ENCODE measurements around the gene RAI1.
"Not testable (repeated sequence)": the region's sequence is repeated elsewhere in the genome, so short reads cannot be mapped to it uniquely, and the experiment has no call there.

Gene RAI1

DNA sequence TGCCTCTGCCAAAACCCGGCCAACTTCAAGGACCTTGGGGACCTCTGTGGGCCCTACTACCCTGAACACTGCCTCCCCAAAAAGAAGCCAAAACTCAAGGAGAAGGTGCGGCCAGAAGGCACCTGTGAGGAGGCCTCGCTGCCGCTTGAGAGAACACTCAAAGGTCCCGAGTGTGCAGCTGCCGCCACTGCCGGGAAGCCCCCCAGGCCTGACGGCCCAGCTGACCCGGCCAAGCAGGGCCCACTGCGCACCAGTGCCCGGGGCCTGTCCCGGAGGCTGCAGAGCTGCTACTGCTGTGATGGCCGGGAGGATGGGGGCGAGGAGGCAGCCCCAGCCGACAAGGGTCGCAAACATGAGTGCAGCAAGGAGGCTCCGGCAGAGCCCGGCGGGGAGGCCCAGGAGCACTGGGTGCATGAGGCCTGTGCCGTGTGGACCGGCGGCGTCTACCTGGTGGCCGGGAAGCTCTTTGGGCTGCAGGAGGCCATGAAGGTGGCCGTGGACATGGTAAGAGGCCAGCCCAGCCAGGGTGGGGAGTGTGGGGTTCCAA lies 116.8 kb downstream of the RAI1 start:
- no peak for DNase-seq (ENCODE audit: low read depth in 2 of 2)

DNA sequence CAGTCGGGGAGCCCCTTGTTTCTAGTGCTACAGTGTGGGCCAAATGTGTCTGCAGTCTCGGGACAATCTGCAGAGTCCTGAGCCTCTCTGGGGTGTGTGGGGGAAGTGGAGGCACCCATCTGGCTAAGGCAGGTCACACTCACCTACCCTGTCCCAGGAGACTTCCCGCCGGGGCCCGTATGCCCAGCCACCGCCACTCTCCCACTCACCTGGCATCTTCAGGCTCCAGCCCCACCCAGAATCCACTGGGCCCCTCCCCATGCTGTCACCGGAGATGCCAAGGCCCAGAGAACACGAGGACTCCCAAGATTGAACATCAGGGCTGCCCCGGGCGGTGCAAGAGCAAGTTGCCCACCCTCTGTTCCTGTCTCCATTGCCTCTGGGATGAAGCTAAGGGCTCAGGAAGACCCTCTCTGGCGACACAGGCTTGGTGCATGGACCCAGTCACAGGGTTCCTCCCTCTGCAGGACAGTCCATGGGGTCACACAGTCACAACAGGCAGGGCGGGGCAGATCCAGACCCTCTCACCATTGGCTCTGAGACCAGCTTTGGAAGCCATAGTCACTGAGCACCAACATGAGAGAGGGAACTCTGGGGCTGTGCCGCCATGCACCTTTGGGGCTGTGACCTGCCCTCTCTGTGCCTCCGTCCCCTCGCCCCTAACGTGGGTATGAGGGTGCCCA lies 117.5 kb downstream of the RAI1 start:
- DNase-seq (ENCODE audit: low read depth in 2 of 2) = no peak

DNA sequence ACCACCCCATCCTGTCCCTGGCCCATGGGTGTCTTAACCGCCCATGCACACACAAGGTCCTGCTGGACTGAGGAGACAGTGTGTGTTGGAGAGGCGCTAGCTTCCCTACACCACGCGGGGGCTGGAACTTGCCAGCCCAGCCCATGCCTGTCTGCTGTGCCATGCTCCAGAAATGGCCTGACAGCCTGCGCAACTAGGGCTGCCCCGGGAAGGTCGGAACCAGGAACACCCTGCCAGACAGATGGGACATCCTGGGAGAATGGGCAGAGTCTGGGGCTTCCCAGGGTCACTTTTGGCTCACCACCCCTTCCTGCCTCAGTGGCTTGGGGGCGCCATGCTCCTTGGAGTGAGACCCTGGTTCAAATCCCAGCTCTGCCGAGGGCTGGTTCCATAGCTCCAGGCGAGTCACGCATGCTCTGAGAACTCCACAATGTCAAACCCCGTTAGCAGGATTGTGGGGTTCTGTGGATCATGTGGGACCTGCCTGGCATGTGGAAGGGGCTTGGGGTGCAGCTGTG lies 119.3 kb downstream of the RAI1 start:
- DNase-seq (ENCODE audit: low read depth in 2 of 2) = no peak

DNA sequence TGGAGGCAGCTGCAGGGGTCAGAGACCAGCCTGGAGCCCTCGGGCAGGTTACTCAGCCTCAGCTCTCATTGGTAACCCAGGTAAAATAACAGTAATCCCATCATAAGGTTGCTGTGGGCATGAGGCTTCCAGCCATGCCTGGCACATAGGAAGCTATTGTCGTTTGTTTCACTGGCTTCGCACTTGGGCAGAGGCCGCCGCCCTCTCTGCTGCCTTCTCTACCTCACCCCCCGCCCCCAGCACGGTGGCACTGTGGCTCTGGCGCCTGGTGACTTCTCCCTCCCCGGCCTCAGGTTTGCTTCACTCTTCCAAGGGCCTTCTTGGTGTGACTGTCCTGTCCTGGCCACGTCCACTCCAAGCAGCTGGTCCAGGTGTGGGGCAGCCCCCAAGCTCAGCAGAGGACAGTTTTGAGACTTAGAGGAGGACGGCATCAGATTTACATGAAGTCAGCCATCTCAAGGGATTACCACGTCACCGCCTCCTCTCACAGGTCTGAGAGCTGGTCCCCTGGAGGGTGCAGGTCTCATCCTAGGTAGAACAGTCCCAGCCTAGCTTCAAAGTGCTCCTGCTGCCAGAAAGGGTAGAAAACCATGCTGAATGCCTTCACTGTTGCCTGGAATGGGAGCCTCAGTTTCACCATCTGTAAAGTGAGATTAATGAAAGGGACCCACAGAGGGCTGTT lies 120.7 kb downstream of the RAI1 start:
- no peak for DNase-seq (ENCODE audit: low read depth in 2 of 2)

DNA sequence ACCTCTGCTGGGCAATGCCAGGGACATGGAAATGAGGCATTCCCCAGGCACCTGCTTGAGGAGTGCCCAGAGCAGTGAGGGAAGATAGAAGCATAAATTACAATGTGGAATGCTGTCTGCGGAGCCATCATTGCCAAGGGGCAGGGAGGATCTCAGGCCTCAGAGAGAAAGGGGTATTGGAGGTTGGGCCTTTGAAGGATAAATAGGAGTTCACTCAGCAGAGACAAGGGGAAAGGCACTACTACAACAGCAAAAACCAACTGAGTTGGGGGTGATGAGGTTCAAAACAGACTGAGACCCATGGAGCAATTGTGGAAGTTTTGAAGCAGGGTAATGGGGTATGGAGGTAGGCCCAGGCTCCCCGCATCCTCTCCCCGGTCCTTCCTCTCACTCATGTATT lies 122.7 kb downstream of the RAI1 start:
- no peak for DNase-seq (ENCODE audit: low read depth in 2 of 2)

DNA sequence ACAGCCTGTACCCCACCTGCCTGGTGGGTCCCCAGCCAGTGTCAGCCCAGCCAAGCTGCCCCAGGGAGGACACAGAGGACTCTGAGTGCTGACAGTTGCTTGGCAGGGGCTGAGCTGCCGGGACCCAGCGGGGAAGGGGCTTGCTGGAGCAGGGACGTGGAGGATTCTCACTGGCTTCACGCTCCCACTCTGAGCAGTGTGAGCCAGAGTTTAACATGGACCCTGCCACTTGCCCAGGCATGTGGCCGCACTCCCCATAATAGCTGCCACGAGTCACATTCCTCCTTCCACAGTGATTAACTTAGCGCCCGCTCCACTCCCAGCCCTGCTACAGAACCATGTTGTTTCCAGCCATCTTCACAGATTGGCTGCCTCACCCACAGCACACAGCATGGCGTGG lies 124.3 kb downstream of the RAI1 start:
- no peak for DNase-seq (ENCODE audit: low read depth in 2 of 2)

DNA sequence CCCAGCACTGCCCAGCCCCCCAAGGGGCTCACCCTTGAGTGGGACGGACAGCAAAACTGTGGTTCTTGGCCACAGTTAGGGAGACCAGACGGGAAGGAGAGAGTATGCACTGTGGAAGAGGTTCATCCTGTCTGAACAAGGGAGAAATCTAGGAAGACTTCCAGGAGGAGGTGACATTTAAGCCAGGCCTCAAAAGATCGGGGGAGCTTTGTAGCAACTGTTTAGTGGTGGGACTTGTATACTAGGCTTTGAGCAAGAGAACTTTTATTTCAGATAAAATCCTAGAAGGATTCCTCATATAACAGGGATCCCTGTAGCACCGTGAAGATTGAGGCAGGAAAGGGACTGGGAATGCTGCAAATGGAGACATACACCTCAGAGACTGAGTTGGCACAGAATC lies 124.8 kb downstream of the RAI1 start:
- DNase-seq (ENCODE audit: low read depth in 2 of 2) = no peak

DNA sequence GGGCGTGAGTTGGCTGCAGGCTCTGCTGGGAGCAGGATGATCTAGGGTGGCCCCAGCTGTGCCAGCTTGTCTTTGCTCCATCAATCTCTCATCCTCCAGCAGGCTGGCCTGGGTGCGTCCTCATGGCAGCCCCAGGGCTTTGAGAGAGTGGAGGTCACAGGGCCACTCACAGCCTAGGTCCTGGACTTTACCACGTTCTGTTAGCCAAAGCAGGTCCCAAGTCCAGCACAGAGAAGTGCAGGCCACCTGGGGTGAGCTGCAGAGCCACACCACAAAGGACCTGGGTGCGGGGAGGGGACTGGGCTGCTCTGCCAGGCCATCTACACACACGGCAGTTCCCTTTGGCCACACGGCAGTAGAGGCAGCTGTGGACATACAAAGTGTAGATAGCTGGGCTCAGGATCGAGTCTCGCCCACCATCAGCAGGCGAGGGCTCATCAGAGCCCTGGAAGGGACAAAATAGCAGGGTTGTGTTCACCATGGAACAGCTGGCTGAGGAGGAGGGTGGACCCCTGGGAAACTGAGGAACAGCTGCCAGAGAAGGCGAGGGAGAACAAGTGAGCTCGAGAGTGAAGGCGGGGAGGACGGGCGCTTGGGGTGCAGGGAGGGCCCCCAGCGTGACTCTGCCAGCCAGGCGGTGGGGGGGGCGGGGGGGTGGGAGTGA lies 125.5 kb downstream of the RAI1 start:
- DNase-seq (ENCODE audit: low read depth in 2 of 2) = no peak

DNA sequence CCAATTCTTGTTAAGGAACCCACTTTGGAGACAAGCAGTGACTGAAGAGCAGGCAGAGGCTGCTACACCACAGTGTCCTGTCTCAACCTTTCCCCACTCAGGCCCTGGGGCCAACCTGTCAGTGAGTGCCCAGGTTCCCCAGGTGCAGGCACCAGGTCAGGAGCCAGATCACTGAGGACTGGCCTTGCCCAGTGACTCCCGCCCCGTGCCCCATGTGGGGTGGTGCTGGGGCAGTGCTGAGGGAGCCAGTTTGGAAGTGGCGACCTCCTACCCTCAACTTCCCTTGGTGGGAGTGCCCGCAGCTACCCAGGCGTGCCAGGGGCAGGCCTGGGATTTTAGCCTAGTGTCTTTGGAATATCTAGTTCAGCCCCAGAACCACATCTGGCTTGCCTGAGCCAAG lies 126.2 kb downstream of the RAI1 start:
- DNase-seq (ENCODE audit: low read depth in 2 of 2) = no peak

DNA sequence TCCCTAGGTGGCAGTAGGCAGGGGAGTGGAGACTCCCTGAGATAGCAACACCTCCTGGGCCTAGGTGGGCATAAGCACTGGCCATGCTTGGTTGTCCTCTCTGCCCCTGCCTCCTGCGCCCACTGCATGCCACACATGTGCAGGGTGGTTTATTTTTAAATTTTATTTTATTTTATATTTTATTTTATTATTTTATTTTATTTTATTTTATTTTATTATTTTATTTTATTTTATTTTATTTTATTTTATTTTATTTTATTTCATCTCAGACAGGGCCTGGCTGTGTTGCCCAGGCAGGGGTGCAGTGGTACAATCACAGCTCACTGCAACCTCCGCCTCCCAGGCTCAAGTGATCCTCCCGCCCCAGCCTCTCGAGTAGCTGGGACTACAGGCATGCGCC lies 126.9 kb downstream of the RAI1 start:
- DNase-seq (ENCODE audit: low read depth in 2 of 2) = not testable (repeated sequence)

DNA sequence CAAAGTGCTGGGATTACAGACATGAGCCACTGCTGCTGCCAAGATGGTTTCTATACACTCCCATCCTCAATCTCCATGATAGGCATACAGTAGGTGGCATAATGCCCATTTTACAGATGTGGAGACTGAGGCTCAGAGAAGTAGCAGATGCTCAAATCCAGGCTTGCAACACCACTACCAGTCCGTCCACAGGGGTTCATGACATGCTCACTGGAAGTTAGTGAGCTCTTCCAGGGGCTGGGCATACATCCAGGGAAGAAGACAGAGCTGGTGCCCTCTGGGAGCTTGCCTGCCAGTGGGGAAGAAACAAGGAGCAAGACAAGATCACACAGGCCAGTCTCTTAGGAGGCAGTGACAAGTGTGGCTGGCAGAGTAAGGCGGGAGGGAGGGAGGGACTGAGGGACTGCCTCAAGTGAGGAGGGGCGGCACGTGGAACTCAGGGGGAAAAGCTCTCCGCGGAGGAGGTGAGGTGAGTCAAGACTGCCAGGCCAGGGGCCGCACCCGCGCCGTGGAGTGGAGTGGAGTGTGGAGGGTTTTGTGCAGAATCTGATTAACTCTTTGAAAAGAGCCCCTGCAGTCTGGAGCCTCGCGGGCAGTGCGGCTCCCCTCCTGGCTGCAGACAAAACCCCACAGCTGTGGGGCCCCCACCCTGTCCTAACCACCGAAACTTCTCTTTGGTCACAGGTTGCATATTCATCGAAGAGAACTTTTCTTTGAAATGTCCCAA lies 127.6 kb downstream of the RAI1 start:
- no peak for DNase-seq (ENCODE audit: low read depth in 2 of 2)

DNA sequence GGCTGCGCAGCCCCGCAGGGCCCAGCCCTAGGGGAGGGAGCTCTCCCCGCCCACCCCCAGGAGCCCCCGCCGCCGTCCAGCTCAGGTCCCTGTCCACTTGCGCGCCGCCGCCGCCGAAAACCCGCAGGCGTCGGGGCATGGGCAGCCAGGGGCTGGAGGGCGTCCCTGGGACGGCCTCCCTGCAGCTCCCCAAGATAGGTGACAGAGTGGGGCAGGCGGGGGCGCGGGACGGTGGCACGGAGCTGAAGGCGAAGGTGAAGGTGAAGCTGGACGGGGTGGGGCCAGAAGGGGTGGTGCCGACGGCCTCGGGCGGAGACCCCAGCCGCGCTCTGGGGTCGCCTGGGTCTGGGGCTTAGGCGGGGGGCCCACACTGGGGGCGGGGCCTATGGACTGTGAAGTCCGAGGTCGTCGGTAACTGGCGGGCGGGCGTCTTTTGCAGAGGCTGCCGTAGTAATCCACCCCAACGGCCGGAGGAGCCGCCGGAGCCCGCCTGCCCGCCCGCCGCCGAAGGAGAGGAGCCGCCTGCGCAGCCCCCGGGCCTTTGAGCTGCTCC lies 128.3 kb downstream of the RAI1 start:
- DNase-seq (ENCODE audit: low read depth in 2 of 2) = no peak

DNA sequence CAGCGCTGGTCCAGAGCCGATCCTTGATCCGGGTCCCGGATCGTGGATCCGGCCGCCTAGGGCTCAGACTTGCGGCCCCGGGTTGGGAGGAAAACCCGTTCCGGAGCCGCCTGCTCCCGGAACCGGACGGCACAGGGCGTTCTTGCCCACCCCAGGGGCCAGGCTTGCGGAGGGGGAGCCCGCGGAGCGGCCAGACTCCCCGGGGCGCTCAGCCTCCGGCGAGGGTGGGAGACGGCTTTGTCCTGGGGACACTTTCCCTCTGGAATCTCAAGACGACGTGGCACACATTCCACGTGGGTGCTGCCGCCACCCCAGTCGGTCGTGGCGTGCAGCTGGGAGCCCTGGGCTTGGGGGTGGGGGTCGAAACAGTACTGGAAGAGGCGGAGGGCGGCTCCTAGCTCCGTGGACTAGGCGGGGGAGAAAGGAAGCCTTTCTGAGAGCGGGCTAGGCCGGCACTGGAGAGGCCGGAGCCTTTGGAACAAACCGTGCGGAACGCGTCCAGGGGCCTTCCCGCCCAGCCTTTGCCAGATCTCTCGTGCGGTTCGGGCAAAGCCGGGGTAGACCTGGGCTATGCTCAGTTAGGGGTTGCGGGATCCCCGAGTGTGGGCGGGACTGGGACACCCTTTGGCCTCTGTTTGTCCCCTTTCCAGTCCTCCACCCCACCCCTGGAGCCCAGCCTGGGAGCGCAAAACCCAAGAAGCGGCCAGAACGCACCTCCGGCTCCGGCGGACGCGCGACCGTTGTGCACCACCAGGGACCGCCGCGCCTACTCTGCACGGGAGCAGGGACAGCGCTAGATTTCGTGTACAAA lies 129.0 kb downstream of the RAI1 start:
- DNase-seq (ENCODE audit: low read depth in 2 of 2) = no peak

DNA sequence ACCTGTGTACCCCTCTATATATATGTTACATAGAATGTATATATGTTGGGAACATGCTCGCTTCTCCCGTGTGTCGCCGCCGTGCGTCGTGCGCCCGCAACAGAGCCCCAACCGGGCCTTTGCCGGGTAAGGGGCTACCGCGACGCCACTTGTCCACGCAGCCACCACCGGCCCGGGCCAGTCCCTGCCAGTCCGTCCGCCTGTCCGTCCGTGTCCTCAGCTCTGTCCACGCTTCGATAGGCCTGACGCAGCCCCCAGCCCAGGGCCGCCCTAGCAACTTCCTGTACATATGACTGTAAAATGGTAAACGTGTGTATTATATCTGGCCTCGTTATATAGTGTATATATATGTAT lies 129.6 kb downstream of the RAI1 start:
- no peak for DNase-seq (ENCODE audit: low read depth in 2 of 2)

DNA sequence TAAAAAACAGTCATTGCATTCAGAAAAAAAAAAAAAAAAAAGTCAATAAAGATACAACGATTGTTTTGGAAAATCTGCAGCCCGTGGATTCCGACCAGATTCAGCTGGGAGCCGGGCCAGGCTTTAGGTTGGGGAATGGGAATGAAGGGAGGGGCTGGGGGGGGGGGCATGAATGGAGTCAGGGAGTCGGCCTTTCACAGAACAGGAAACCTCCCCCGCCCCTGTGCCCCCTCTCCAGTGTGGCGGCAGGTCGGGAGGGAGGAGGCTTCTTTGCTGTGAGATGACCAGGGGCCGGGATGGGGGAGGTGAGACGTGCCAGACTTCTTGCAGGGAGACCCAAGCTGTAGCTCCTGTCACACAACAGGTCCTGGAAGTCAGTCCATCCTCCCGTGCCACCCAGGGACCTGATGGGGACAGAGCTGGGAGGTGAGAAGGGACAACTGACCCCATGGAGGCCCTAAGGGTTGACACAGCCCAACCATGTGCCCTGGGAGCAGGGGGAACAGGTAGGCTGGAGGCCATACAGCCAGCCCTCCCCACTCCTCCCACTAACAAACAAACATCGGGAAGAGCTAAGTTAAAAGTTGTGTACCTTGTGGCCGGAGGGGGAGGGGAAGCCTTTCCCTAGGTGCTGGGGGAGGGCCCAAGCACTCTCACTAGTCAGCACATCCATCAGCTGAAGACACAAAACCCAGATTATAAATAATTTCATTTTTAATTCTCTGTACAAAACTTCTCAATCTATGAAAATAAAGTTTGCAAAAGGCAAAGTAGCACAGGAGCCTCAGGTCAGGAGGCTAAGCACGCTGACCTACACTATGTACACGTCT lies 130.3 kb downstream of the RAI1 start:
- no peak for DNase-seq (ENCODE audit: low read depth in 2 of 2)

DNA sequence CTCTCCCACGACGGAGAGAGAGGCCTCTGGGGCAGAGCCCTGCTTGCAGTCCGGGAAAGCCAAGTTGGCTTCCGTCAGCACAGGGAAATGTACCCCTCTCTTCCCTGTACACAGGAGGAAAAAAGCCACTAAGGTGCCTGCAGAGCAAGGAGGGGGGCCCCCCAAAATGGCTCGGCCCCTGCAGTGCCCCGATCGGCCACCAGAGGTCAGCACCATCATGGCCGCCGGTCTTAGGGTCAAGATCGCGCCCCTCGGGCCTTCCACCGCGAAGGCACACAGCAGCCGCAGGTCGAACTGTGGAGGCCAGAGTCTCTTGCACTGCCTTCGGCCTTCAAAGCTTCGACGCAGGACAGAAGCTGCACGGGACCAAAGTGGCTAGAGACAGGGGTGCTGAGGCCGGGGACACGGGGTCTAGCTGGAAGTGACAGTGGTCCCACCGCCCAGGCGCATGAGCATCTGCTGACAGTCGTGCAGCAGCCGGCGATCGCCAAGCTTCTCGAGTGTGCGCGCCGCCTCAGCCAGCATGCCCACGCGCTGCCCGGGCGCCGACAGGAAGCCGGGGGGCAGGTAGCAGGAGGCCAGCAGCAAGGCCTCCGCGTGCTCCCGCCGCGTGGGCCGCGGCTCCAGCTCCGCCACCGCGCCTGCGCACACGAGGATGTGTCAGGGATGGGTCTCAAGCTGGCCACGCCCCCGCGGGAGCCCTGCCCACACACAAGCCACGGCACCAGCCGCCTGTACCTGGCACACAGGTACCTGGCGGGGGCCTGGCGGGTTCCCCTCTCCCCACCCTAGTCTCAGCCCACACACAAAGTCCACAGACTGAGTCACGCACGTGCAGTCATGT lies 131.2 kb downstream of the RAI1 start:
- DNase-seq (ENCODE audit: low read depth in 2 of 2) = no peak

DNA sequence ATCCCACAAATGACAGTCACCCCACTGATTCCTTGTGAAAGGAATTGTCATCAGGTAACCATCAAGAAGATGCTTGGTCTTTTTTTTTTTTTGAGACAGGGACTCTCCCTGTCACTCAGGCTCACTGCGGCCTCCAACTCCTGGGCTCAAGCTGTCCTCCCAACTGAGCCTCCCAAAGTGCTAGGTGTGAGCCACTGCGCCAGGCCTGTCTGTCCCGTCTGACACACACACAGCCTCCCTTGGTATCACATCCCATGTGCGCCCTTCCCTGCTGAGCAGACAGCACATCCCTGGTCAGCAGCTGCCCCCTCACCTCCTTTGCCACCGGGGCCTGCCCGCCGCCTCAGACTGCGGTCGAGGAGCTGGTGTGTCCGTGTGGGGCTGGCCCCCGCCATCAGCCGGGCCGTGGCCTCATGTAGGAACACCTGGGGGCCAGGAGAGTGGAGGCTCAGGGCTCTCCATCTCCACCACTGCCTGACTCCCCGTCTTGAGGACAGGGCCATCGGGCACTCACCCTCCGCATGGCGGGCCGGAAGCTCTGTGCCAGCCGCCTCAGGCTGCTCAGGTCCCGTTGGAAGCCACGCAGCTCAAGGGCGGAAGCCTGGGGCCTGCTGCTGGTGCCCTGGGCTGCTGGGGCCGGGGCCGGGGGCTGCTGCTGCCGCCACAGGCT lies 131.9 kb downstream of the RAI1 start:
- DNase-seq (ENCODE audit: low read depth in 2 of 2) = no peak

DNA sequence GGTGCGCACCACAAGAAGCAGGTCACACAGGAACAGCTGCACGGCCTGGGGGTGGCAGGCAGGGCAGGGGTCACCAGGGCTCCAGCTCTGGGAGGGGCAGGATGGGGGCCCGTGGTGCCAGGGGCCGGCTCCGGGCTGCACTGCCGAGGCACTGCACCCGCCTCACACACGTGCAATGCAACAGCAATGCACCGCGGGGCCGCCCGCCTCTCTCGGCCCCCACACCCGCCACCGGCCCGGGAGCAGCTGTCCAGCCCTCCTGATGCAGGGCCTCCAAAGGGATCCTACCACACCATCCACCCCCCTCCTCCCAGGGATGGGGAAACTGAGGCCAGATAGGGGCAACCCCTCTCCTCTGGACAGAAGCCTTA lies 132.5 kb downstream of the RAI1 start:
- DNase-seq (ENCODE audit: low read depth in 2 of 2) = no peak
